ENCODE results near the gene LCORL.

Gene LCORL

GRCh38 chr4:17814140-17814539, 207.4 kb downstream of the LCORL start:
- POLR2A ChIA-PET, result no interaction called here
- CTCF ChIA-PET, result no interaction called here
- no peaks in the 10 kb centered on the region for H3K9me3 ChIP-seq (ENCODE audit: control extremely low read depth in 1 of 5, control insufficient read depth in 4 of 5, insufficient read depth in 2 of 5, low read depth in 1 of 5, low read length in 4 of 5)
- H3K4me3 ChIP-seq (ENCODE audit: control insufficient read depth in 1 of 7, extremely low read depth in 1 of 7, insufficient read depth in 4 of 7, low read depth in 2 of 7, low read length in 6 of 7), result peak overlapping the region in 3 of 7 experiments; percentile 11 to 56 (median 46)
- peaks cover 0 to 18% (median 0%) of the 10 kb centered on the region in 4 experiments for H3K36me3 ChIP-seq (ENCODE audit: control insufficient read depth in 4 of 4, insufficient read depth in 4 of 4, low read length in 3 of 4)
- H3K27ac ChIP-seq (ENCODE audit: insufficient read depth in 1 of 2, low read depth in 1 of 2, low read length in 2 of 2, poor library complexity in 1 of 2, severe bottlenecking in 2 of 2), result peak overlapping the region in 1 of 2 experiments; percentile 32
- H3K27me3 ChIP-seq (replicated peaks in 2 of 5; ENCODE audit: control insufficient read depth in 4 of 5, insufficient read depth in 5 of 5, low read length in 4 of 5), result no peaks in the 10 kb centered on the region
- WGBS (ENCODE audit: insufficient coverage), result 0% methylated on average over 1 of the region's 3 CpGs
- peak; percentile 55 to 84 (median 81) for DNase-seq
- H3K4me1 ChIP-seq (ENCODE audit: control extremely low read depth in 1 of 4, control insufficient read depth in 4 of 4, insufficient read depth in 4 of 4, low read length in 3 of 4), result peaks cover 4 to 38% (median 23%) of the 10 kb centered on the region in 4 experiments

DNA sequence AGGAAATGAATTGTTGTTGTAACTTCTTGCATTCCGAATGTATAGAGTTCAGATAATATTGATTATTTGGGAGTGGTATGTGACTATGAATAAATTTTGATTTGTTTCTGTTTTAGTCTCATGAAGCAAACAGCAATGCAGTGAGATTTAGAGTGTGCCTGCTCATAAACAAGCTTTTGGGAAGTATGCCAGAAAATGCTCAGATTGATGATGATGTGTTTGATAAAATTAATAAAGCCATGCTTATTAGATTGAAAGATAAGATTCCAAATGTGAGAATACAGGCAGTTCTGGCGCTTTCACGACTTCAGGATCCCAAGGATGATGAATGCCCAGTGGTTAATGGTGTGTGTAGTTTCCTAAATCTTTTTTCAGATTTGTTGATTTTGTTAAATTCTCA, 208.8 kb downstream of the LCORL start:
- POLR2A ChIA-PET, result no interaction called here

DNA sequence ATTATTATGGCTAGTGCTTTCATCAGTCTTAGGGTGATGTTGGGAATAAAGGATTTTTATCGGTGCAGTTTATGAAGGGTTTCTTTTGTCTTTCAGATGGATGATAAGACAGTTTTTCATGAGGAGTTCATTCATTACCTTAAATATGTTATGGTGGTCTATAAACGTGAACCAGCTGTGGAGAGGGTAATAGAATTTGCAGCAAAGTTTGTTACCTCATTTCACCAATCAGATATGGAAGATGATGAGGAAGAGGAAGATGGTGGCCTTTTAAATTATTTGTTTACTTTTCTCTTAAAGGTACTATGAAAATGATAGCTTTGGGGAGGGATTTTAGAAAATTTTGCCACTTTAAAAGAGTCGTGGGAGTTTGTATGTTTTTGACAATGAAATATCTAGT, 209.4 kb downstream of the LCORL start:
- H3K27ac ChIP-seq (ENCODE audit: insufficient read depth in 1 of 2, low read depth in 1 of 2, low read length in 2 of 2, poor library complexity in 1 of 2, severe bottlenecking in 2 of 2), result peak overlapping the region; percentile 36 to 98
- CTCF ChIA-PET, result no interaction called here
- 17% methylated on average over 1 of the region's 3 CpGs for WGBS (ENCODE audit: insufficient coverage)
- POLR2A ChIA-PET, result no interaction called here
- no peaks in the 10 kb centered on the region for H3K9me3 ChIP-seq (ENCODE audit: control extremely low read depth in 1 of 5, control insufficient read depth in 4 of 5, insufficient read depth in 2 of 5, low read depth in 1 of 5, low read length in 4 of 5)
- peak overlapping the region in 5 of 7 experiments; percentile 90 to 99 (median 96) for H3K4me3 ChIP-seq (ENCODE audit: control insufficient read depth in 1 of 7, extremely low read depth in 1 of 7, insufficient read depth in 4 of 7, low read depth in 2 of 7, low read length in 6 of 7)
- peaks cover 0 to 18% (median 4%) of the 10 kb centered on the region in 4 experiments for H3K36me3 ChIP-seq (ENCODE audit: control insufficient read depth in 4 of 4, insufficient read depth in 4 of 4, low read length in 3 of 4)
- no peaks in the 10 kb centered on the region for H3K27me3 ChIP-seq (replicated peaks in 2 of 5; ENCODE audit: control insufficient read depth in 4 of 5, insufficient read depth in 5 of 5, low read length in 4 of 5)
- DNase-seq, result no peak
- H3K4me1 ChIP-seq (ENCODE audit: control extremely low read depth in 1 of 4, control insufficient read depth in 4 of 4, insufficient read depth in 4 of 4, low read length in 3 of 4), result peaks cover 17 to 58% (median 38%) of the 10 kb centered on the region in 4 experiments

More for the DNA sequence above, 208.8 kb downstream of the LCORL start:
- H3K9me3 ChIP-seq (ENCODE audit: control extremely low read depth in 1 of 5, control insufficient read depth in 4 of 5, insufficient read depth in 2 of 5, low read depth in 1 of 5, low read length in 4 of 5), result no peaks in the 10 kb centered on the region
- peak overlapping the region; percentile 36 to 98 for H3K27ac ChIP-seq (ENCODE audit: insufficient read depth in 1 of 2, low read depth in 1 of 2, low read length in 2 of 2, poor library complexity in 1 of 2, severe bottlenecking in 2 of 2)
- DNase-seq, result no peak
- H3K4me3 ChIP-seq (ENCODE audit: control insufficient read depth in 1 of 7, extremely low read depth in 1 of 7, insufficient read depth in 4 of 7, low read depth in 2 of 7, low read length in 6 of 7), result peak overlapping the region in 3 of 7 experiments; percentile 94 to 99 (median 99)
- CTCF ChIA-PET, result no interaction called here
- peaks cover 11 to 51% (median 32%) of the 10 kb centered on the region in 4 experiments for H3K4me1 ChIP-seq (ENCODE audit: control extremely low read depth in 1 of 4, control insufficient read depth in 4 of 4, insufficient read depth in 4 of 4, low read length in 3 of 4)
- WGBS (ENCODE audit: insufficient coverage), result 86% methylated on average over 3 of the region's 3 CpGs
- H3K27me3 ChIP-seq (replicated peaks in 2 of 5; ENCODE audit: control insufficient read depth in 4 of 5, insufficient read depth in 5 of 5, low read length in 4 of 5), result no peaks in the 10 kb centered on the region
- H3K36me3 ChIP-seq (ENCODE audit: control insufficient read depth in 4 of 4, insufficient read depth in 4 of 4, low read length in 3 of 4), result peaks cover 0 to 12% (median 1%) of the 10 kb centered on the region in 4 experiments

DNA sequence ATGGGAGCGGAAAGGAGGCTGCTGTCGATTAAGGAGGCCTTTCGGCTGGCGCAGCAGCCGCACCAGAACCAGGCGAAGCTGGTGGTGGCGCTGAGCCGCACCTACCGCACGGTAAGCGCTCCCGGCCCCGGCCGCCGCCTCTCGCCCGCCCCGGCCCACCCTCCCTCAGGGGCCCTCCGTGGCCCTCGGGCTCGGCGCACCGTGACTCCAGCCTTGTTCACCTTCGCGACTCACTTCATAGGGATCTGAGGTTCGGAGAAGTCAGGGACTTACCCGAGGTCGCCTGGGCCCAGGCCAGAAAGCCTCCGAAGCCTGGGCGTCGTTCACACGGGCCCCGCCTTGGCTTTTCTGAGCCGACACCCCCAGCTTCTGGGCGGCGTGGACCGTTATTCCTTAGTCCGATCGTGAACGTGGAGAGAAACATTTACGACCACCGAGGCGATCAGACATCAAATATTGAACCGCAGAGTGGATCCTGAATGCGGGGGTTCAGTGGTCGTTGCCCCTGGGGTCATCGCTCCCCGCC, 210.4 kb downstream of the LCORL start:
- POLR2A ChIA-PET, result no interaction called here

DNA sequence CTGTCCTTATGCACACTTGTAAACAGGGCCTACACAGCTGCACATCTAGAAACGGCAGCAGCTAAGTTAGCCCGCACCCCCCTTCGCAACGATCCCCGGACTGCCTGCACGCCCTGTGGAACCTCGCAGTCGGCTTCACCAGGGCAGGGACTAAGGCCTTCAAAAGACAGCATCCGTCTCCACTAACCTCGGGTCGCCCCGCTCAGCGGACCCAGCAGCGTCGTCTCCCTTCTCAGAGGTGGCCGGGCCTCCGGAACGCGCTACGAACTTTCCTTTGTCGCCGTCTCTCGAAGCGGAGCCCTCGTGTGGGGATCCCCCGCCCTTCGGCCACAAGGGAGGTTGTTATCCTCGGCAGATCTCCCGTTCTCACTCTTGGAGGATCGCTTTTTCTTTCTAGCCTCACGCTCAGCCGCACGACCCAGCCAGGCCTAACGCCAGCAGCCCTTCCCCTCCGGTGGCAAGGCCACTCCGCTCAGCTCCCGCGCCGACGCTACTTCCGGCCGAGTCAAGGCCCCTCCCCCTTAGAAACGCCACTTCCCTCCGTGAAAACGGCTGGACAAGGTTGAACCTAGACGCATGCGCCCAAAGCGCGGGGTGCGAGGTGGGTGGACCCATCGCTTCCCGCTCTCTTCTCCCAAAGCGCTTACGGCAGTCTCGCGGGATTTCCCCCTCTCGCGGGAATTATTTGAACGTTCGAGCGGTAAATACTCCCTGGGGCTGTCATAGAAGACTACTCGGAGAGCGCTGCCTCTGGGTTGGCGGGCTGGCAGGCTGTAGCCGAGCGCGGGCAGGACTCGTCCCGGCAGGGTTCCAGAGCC, 211.1 kb downstream of the LCORL start, which contains the start of the genes DCAF16 and NCAPG:
DCAF16 (minus strand) TSS at position 498 of the 818 bp plus-strand sequence. CDS start 6,616 bp downstream, outside the sequence.
NCAPG (plus strand) TSS at position 720 of the 818 bp plus-strand sequence. CDS start 99 bp downstream, outside the sequence.
- CTCF ChIA-PET, result interaction anchor here (0.8 to 3.8 kb wide), 5 partner anchors 13 to 783 kb away, joined by 3 to 30 read pairs (median 3); no protein-coding TSS in a partner anchor
- no peaks in the 10 kb centered on the region for H3K9me3 ChIP-seq (ENCODE audit: control extremely low read depth in 1 of 5, control insufficient read depth in 4 of 5, insufficient read depth in 2 of 5, low read depth in 1 of 5, low read length in 4 of 5)
- H3K4me3 ChIP-seq (ENCODE audit: control insufficient read depth in 1 of 7, extremely low read depth in 1 of 7, insufficient read depth in 4 of 7, low read depth in 2 of 7, low read length in 6 of 7), result peak within 1 kb of the TSS; percentile 85 to 99 (median 94)
- H3K27ac ChIP-seq (ENCODE audit: insufficient read depth in 1 of 2, low read depth in 1 of 2, low read length in 2 of 2, poor library complexity in 1 of 2, severe bottlenecking in 2 of 2), result peak within 1 kb of the TSS; percentile 96 to 98
- POLR2A ChIA-PET, result interaction anchor here (0.6 to 0.7 kb wide), 3 partner anchors 28 to 232 kb away, joined by 3 to 4 read pairs (median 3); partner anchors contain the start of gene MED28
- peak; percentile 99 to 100 (median 99) for DNase-seq
- H3K4me1 ChIP-seq (ENCODE audit: control extremely low read depth in 1 of 4, control insufficient read depth in 4 of 4, insufficient read depth in 4 of 4, low read length in 3 of 4), result peaks cover 18 to 65% (median 39%) of the 10 kb centered on the region in 4 experiments
- WGBS (ENCODE audit: insufficient coverage), result 0% methylated on average over 68 of the region's 69 CpGs
- no peaks in the 10 kb centered on the region for H3K27me3 ChIP-seq (replicated peaks in 2 of 5; ENCODE audit: control insufficient read depth in 4 of 5, insufficient read depth in 5 of 5, low read length in 4 of 5)
- H3K36me3 ChIP-seq (ENCODE audit: control insufficient read depth in 4 of 4, insufficient read depth in 4 of 4, low read length in 3 of 4), result peaks cover 0 to 7% (median 4%) of the 10 kb centered on the region in 4 experiments

More for the DNA sequence above, 210.4 kb downstream of the LCORL start:
- H3K27ac ChIP-seq (ENCODE audit: insufficient read depth in 1 of 2, low read depth in 1 of 2, low read length in 2 of 2, poor library complexity in 1 of 2, severe bottlenecking in 2 of 2), result peak overlapping the region in 1 of 2 experiments; percentile 98
- H3K4me3 ChIP-seq (ENCODE audit: control insufficient read depth in 1 of 7, extremely low read depth in 1 of 7, insufficient read depth in 4 of 7, low read depth in 2 of 7, low read length in 6 of 7), result peak overlapping the region; percentile 85 to 99 (median 94)
- 1% methylated on average over 48 of the region's 48 CpGs for WGBS (ENCODE audit: insufficient coverage)
- H3K9me3 ChIP-seq (ENCODE audit: control extremely low read depth in 1 of 5, control insufficient read depth in 4 of 5, insufficient read depth in 2 of 5, low read depth in 1 of 5, low read length in 4 of 5), result no peaks in the 10 kb centered on the region
- peaks cover 0 to 12% (median 4%) of the 10 kb centered on the region in 4 experiments for H3K36me3 ChIP-seq (ENCODE audit: control insufficient read depth in 4 of 4, insufficient read depth in 4 of 4, low read length in 3 of 4)
- peaks cover 18 to 64% (median 39%) of the 10 kb centered on the region in 4 experiments for H3K4me1 ChIP-seq (ENCODE audit: control extremely low read depth in 1 of 4, control insufficient read depth in 4 of 4, insufficient read depth in 4 of 4, low read length in 3 of 4)
- CTCF ChIA-PET, result interaction anchor here (3.8 kb wide), 1 partner anchor 14 kb away, joined by 30 read pairs; no protein-coding TSS in a partner anchor
- no peak for DNase-seq
- H3K27me3 ChIP-seq (replicated peaks in 2 of 5; ENCODE audit: control insufficient read depth in 4 of 5, insufficient read depth in 5 of 5, low read length in 4 of 5), result no peaks in the 10 kb centered on the region

DNA sequence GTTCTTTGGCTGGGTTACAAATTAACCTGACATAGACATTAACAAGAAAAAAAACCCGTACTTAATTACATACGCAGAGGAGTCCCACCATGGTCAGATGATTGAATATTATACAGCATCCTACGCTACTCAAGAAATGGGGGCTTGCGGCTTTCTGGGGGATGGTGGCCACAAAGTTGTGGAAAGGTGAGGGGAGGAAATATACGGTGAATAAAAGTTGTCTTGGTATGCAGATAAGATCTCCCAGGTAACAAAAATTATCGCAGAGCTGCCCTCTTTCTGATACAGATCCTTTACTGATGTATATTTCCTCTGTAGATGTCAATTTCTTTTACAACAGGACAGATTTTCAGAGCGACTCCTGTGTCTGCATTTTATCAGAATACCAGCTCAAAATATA, 211.9 kb downstream of the LCORL start:
- no peaks in the 10 kb centered on the region for H3K27me3 ChIP-seq (replicated peaks in 2 of 5; ENCODE audit: control insufficient read depth in 4 of 5, insufficient read depth in 5 of 5, low read length in 4 of 5)
- peak overlapping the region in 6 of 7 experiments; percentile 85 to 99 (median 95) for H3K4me3 ChIP-seq (ENCODE audit: control insufficient read depth in 1 of 7, extremely low read depth in 1 of 7, insufficient read depth in 4 of 7, low read depth in 2 of 7, low read length in 6 of 7)
- peak overlapping the region; percentile 96 to 98 for H3K27ac ChIP-seq (ENCODE audit: insufficient read depth in 1 of 2, low read depth in 1 of 2, low read length in 2 of 2, poor library complexity in 1 of 2, severe bottlenecking in 2 of 2)
- WGBS (ENCODE audit: insufficient coverage), result 0% methylated on average over 2 of the region's 7 CpGs
- CTCF ChIA-PET, result interaction anchor here (0.8 to 3.8 kb wide), 7 partner anchors 9 to 784 kb away, joined by 3 to 30 read pairs (median 3); no protein-coding TSS in a partner anchor
- peaks cover 3 to 9% (median 6%) of the 10 kb centered on the region in 4 experiments for H3K36me3 ChIP-seq (ENCODE audit: control insufficient read depth in 4 of 4, insufficient read depth in 4 of 4, low read length in 3 of 4)
- POLR2A ChIA-PET, result interaction anchor here (0.6 to 0.7 kb wide), 2 partner anchors 27 to 231 kb away, joined by 3 to 4 read pairs; no protein-coding TSS in a partner anchor
- H3K9me3 ChIP-seq (ENCODE audit: control extremely low read depth in 1 of 5, control insufficient read depth in 4 of 5, insufficient read depth in 2 of 5, low read depth in 1 of 5, low read length in 4 of 5), result no peaks in the 10 kb centered on the region
- DNase-seq, result peak in 1 of 3 donors; percentile 23
- H3K4me1 ChIP-seq (ENCODE audit: control extremely low read depth in 1 of 4, control insufficient read depth in 4 of 4, insufficient read depth in 4 of 4, low read length in 3 of 4), result peaks cover 18 to 63% (median 39%) of the 10 kb centered on the region in 4 experiments
